ENCODE results near the gene COL16A1. TPM values are rescaled to one million over a fixed set of nuclear protein-coding genes. Genes with fewer than 3 reads are reported as not detected.

Gene COL16A1
- total RNA-seq, 2 experiments from 2014 or later: 0.09 TPM; not detected in 1

GRCh38 chr1:31669786-31670592, 33.8 kb downstream of the COL16A1 start:
- intact Hi-C loops (cut with DNase I, micrococcal nuclease): loop anchor here in 1 of 2 experiments (10.0 kb wide), 1 partner anchor 295 kb away; no protein-coding TSS in a partner anchor
- H3K9me3 Mint-ChIP-seq (ENCODE audit: low read depth): no peaks in the 10 kb centered on the region
- DNase-seq: peak; percentile 39
- ChIA-PET CTCF (interaction anchor here (0.5 to 1.2 kb wide), 14 partner anchors 8 to 543 kb away, joined by 3 to 5 read pairs (median 3); no protein-coding TSS in a partner anchor), POLR2A (no interaction called here)
- peaks cover 8% of the 10 kb centered on the region for H3K4me1 Mint-ChIP-seq
- peaks cover 11% of the 10 kb centered on the region for H3K27me3 Mint-ChIP-seq
- ATAC-seq: peak; percentile 58
- no peak overlapping the region for H3K27ac Mint-ChIP-seq
- no peaks in the 10 kb centered on the region for H3K36me3 Mint-ChIP-seq (ENCODE audit: low read depth)
- H3K4me3 Mint-ChIP-seq: peak overlapping the region; percentile 3

- Mint-ChIP-seq H3K27ac (no peak overlapping the region), H3K36me3 (ENCODE audit: low read depth) (no peaks in the 10 kb centered on the region), H3K9me3 (ENCODE audit: low read depth) (no peaks in the 10 kb centered on the region), H3K27me3 (peaks cover 11% of the 10 kb centered on the region), H3K4me3 (no peak overlapping the region), H3K4me1 (peaks cover 8% of the 10 kb centered on the region)
- no peak for ATAC-seq
- CTCF ChIA-PET: interaction anchor here (0.8 to 1.2 kb wide), 4 partner anchors 25 to 119 kb away, joined by 3 to 5 read pairs (median 3); no protein-coding TSS in a partner anchor
- POLR2A ChIA-PET: no interaction called here
- intact Hi-C loops (cut with DNase I, micrococcal nuclease): loop anchor here in 1 of 2 experiments (10.0 kb wide), 1 partner anchor 295 kb away; no protein-coding TSS in a partner anchor
- DNase-seq: no peak
These were observed 34.4 kb downstream of the COL16A1 start for GRCh38 chr1:31669433-31669785.

- DNase-seq (no peak), ATAC-seq (no peak)
- CTCF ChIA-PET: no interaction called here
- intact Hi-C loops (cut with DNase I, micrococcal nuclease): loop anchor here in 1 of 2 experiments (10.0 kb wide), 1 partner anchor 296 kb away; no protein-coding TSS in a partner anchor
- Mint-ChIP-seq H3K9me3 (ENCODE audit: low read depth) (no peaks in the 10 kb centered on the region), H3K4me1 (peaks cover 8% of the 10 kb centered on the region), H3K27me3 (peaks cover 11% of the 10 kb centered on the region), H3K4me3 (no peak overlapping the region), H3K27ac (no peak overlapping the region), H3K36me3 (ENCODE audit: low read depth) (no peaks in the 10 kb centered on the region)
- POLR2A ChIA-PET: no interaction called here
These were observed 35.4 kb downstream of the COL16A1 start for GRCh38 chr1:31668303-31668883.

GRCh38 chr1:31667065-31667785, 36.6 kb downstream of the COL16A1 start:
- Mint-ChIP-seq H3K4me1 (peaks cover 8% of the 10 kb centered on the region), H3K4me3 (no peak overlapping the region), H3K36me3 (ENCODE audit: low read depth) (no peaks in the 10 kb centered on the region), H3K9me3 (ENCODE audit: low read depth) (no peaks in the 10 kb centered on the region), H3K27ac (no peak overlapping the region), H3K27me3 (peaks cover 11% of the 10 kb centered on the region)
- DNase-seq: no peak
- no peak for ATAC-seq
- CTCF ChIA-PET: interaction anchor here (0.7 to 1.2 kb wide), 3 partner anchors 11 to 40 kb away, joined by 3 read pairs; no protein-coding TSS in a partner anchor
- POLR2A ChIA-PET: no interaction called here
- intact Hi-C loops (cut with DNase I, micrococcal nuclease): loop anchor here in 1 of 2 experiments (10.0 kb wide), 1 partner anchor 298 kb away; no protein-coding TSS in a partner anchor

- Mint-ChIP-seq H3K9me3 (ENCODE audit: low read depth) (no peaks in the 10 kb centered on the region), H3K27me3 (peaks cover 11% of the 10 kb centered on the region), H3K4me3 (no peak overlapping the region), H3K4me1 (peaks cover 8% of the 10 kb centered on the region), H3K36me3 (ENCODE audit: low read depth) (no peaks in the 10 kb centered on the region), H3K27ac (no peak overlapping the region)
- no peak for DNase-seq
- ChIA-PET CTCF (interaction anchor here (0.6 to 1.2 kb wide), 5 partner anchors 10 to 483 kb away, joined by 3 read pairs; no protein-coding TSS in a partner anchor), POLR2A (no interaction called here)
- intact Hi-C loops (cut with DNase I, micrococcal nuclease): loop anchor here in 1 of 2 experiments (10.0 kb wide), 1 partner anchor 298 kb away; no protein-coding TSS in a partner anchor
- ATAC-seq: no peak
These were observed 37.4 kb downstream of the COL16A1 start for GRCh38 chr1:31666263-31666963.

GRCh38 chr1:31665234-31665878, 38.5 kb downstream of the COL16A1 start:
- ChIA-PET POLR2A (no interaction called here), CTCF (interaction anchor here (0.6 to 3.3 kb wide), 5 partner anchors 46 to 484 kb away, joined by 3 to 27 read pairs (median 3); no protein-coding TSS in a partner anchor)
- no peak for DNase-seq
- H3K9me3 Mint-ChIP-seq (ENCODE audit: low read depth): no peaks in the 10 kb centered on the region
- H3K36me3 Mint-ChIP-seq (ENCODE audit: low read depth): no peaks in the 10 kb centered on the region
- H3K27me3 Mint-ChIP-seq: peaks cover 8% of the 10 kb centered on the region
- no peak overlapping the region for H3K27ac Mint-ChIP-seq
- H3K4me1 Mint-ChIP-seq: peaks cover 8% of the 10 kb centered on the region
- intact Hi-C loops (cut with DNase I, micrococcal nuclease): loop anchor here in 1 of 2 experiments (10.0 kb wide), 1 partner anchor 299 kb away; no protein-coding TSS in a partner anchor
- no peak for ATAC-seq
- no peak overlapping the region for H3K4me3 Mint-ChIP-seq

- ATAC-seq (no peak), DNase-seq (no peak)
- Mint-ChIP-seq H3K27me3 (peaks cover 3% of the 10 kb centered on the region), H3K36me3 (ENCODE audit: low read depth) (no peaks in the 10 kb centered on the region), H3K4me1 (peaks cover 2% of the 10 kb centered on the region), H3K4me3 (no peak overlapping the region), H3K9me3 (ENCODE audit: low read depth) (no peaks in the 10 kb centered on the region), H3K27ac (no peak overlapping the region)
- ChIA-PET POLR2A (no interaction called here), CTCF (interaction anchor here (0.7 to 3.3 kb wide), 8 partner anchors 20 to 397 kb away, joined by 3 to 27 read pairs (median 4); partner anchors contain the start of gene PEF1)
- intact Hi-C loops (cut with DNase I, micrococcal nuclease): loop anchor here (1.0 to 10.0 kb wide), 5 partner anchors 41 to 300 kb away; no protein-coding TSS in a partner anchor
These were observed 39.3 kb downstream of the COL16A1 start for GRCh38 chr1:31664528-31664927.

GRCh38 chr1:31663622-31664452, 40.0 kb downstream of the COL16A1 start:
- ATAC-seq: peak; percentile 55
- Mint-ChIP-seq H3K9me3 (ENCODE audit: low read depth) (no peaks in the 10 kb centered on the region), H3K4me1 (no peaks in the 10 kb centered on the region), H3K4me3 (no peak overlapping the region), H3K27me3 (no peaks in the 10 kb centered on the region), H3K36me3 (ENCODE audit: low read depth) (no peaks in the 10 kb centered on the region), H3K27ac (no peak overlapping the region)
- DNase-seq: peak; percentile 71
- CTCF ChIA-PET: interaction anchor here (0.7 to 3.3 kb wide), 9 partner anchors 19 to 398 kb away, joined by 3 to 27 read pairs (median 3); partner anchors contain the start of gene PEF1
- intact Hi-C loops (cut with DNase I, micrococcal nuclease): loop anchor here (1.0 to 10.0 kb wide), 5 partner anchors 41 to 301 kb away; no protein-coding TSS in a partner anchor
- POLR2A ChIA-PET: interaction anchor here (0.7 kb wide), 1 partner anchor 103 kb away, joined by 3 read pairs; no protein-coding TSS in a partner anchor

GRCh38 chr1:31662463-31662862, 41.4 kb downstream of the COL16A1 start:
- Mint-ChIP-seq H3K4me1 (no peaks in the 10 kb centered on the region), H3K27ac (no peak overlapping the region), H3K9me3 (ENCODE audit: low read depth) (no peaks in the 10 kb centered on the region), H3K27me3 (no peaks in the 10 kb centered on the region), H3K36me3 (ENCODE audit: low read depth) (no peaks in the 10 kb centered on the region), H3K4me3 (no peak overlapping the region)
- DNase-seq (no peak), ATAC-seq (no peak)
- ChIA-PET POLR2A (no interaction called here), CTCF (interaction anchor here (0.7 to 3.3 kb wide), 4 partner anchors 8 to 126 kb away, joined by 3 to 27 read pairs (median 4); partner anchors contain the start of gene PEF1)
- intact Hi-C loops (cut with DNase I, micrococcal nuclease): loop anchor here (5.0 to 10.0 kb wide), 2 partner anchors 45 to 302 kb away; no protein-coding TSS in a partner anchor

Measured in activated CD4-positive, alpha-beta T cell treated with anti-CD3 and anti-CD28 coated beads for 36 hours (primary cell).